ENCODE results near the gene ANKRD27.
"Not testable (repeated sequence)": the region's sequence is repeated elsewhere in the genome, so short reads cannot be mapped to it uniquely, and the experiment has no call there.

The ANKRD27 gene
- total RNA-seq = 38.0 to 50.3 reads per million in 2 donors

- DNase-seq = peak; percentile 95 to 98 (median 97)
Observed at GRCh38 chr19:32674931-32675719, at the start of gene ANKRD27. Gene ANKRD27 (minus strand): TSS chr19:32675180. CDS start chr19:32659015, 16,165 bp downstream.

DNA sequence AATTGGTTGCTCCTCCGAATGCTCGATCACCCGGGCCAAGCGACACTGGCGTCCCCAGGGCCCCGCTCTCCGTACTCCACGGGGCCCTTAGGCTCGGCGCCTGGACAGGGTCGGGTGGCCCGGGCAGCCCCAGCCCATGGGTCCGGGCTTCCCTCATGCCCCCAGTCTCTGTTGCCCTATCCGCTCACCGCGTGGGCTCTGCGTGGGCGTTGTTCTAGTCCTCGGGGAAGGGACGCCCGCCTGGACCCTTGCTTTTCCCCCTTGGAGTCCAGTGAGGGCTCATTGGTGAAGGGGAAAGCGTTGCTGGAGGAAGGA is 45.9 kb upstream of the ANKRD27 start:
- DNase-seq = no peak

GRCh38 chr19:32720216-32720935 is 45.4 kb upstream of the ANKRD27 start:
- DNase-seq = no peak

- no peak for DNase-seq
Observed at GRCh38 chr19:32719611-32720059, 44.7 kb upstream of the ANKRD27 start, which contains the start of gene TDRD12. Gene TDRD12 (plus strand): TSS chr19:32719767. CDS start chr19:32720073, 306 bp downstream.

GRCh38 chr19:32718286-32718685 is 43.3 kb upstream of the ANKRD27 start:
- no peak for DNase-seq

DNA sequence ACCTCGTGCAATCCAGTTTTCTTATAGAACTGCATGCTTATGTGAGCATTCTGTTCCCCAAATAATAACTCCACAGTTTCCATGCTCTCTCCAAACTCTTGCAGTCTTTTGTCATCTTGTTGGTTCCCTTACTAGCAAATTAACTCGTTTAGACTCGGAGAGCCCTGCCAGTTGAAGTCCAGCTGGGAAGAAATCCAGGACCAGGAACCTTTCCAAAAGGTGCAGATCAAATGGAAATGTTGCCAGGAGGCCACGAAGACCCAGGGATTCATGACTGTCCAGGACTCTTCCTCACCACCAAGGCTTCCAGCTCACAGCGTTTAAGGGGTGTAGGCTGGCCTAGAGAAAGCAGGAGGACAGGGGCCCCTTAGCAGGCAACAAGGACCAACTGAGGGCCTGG is 42.5 kb upstream of the ANKRD27 start:
- DNase-seq = no peak

GRCh38 chr19:32716203-32716602 is 41.2 kb upstream of the ANKRD27 start:
- not testable (repeated sequence) for DNase-seq

DNA sequence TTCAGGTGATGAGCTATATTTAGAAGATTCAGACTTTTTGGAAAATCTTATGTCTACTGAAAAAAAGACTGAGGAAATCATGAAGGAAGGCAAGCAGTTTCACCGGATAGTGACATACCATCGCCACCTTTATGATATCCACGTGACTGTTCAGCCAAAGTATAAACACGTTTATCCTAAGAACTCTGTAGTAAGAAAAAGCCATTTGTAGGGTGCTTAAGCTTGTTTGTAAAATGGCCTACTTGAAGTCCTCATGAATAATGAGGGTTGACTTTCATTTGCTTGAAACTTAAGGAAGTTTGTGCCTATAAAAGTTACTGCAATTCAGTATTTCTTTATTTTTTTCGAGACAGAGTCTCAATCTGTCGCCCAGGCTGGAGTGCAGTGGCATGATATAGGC is 36.8 kb upstream of the ANKRD27 start:
- no peak for DNase-seq

GRCh38 chr19:32709032-32709431 is 34.1 kb upstream of the ANKRD27 start:
- no peak for DNase-seq

DNA sequence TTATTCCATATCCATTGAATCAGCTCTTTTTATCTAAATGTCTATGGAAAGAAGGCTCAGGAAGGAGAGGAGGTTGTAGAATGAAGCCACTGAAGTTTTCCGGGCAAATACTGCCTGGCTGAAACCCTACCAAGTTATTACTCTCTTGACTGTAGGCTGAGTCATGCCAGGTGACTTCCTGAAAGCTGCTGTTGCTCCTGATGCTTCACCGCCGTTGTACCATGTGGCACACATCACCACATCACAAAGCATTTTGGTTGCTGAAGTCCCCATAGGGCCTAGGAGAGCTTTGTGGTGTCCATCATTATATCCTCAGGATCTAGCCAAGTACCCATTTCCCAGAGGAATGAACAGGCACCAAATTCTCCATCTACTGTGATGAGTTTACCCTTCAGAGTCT is 33.5 kb upstream of the ANKRD27 start:
- peak in 1 of 5 experiments; percentile 60 for DNase-seq

DNA sequence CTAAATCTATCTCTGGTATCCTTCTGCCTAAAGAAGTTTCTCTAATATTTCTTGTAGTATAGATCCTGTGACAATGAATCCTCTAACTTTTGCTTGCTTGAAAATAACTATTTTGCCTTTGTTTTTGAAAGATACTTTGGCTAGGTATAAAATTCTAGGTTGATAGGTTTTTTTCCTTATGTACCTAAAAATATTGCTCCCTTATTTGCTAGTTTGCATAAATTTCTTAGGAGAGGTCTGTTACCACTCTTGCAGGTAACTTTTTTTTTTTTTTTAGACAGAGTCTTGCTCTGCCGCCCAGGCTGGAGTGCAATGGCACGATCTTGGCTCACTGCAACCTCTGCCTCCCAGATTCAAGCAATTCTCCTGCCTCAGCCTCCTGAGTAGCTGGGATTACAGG is 29.0 kb upstream of the ANKRD27 start:
- not testable (repeated sequence) for DNase-seq

GRCh38 chr19:32702010-32702409 is 27.0 kb upstream of the ANKRD27 start:
- DNase-seq = no peak

DNA sequence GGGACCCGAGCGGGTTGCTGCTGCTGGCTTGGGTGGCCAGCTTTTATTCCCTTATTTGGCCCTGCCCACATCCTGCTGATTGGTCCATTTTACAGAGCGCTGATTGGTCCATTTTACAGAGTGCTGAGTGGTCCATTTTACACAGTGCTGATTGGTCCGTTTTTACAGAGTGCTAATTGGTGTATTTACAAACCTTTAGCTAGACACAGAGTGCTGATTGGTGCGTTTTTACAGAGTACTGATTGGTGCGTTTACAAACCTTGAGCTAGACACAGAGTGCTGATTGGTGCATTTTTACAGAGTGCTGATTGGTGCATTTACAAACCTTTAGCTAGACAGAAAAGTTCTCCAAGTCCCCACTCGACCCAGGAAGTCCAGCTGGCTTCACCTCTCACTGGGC is 25.1 kb upstream of the ANKRD27 start:
- DNase-seq = not testable (repeated sequence)

- DNase-seq = not testable (repeated sequence)
Observed at GRCh38 chr19:32696771-32697170, 21.8 kb upstream of the ANKRD27 start.

DNA sequence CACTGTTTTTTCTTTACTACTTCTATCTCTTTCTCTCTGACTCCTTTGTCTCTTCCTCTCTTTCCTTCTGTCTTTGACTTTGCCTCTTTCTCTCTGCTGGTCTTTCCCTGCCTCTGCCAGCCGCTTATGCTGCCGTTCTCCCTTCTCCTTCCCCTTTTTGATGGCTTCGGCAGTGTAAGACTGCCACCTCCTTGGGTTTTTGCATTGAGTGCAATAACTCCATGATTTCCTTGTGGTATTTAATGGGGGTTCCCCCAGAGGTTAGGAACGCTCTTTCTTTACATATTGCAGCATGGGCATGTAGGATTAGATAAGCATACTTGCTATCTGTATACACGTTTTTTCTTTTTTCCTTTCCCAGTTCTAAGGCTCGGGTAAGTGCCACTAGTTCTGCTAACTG is 20.5 kb upstream of the ANKRD27 start:
- DNase-seq = not testable (repeated sequence)

DNA sequence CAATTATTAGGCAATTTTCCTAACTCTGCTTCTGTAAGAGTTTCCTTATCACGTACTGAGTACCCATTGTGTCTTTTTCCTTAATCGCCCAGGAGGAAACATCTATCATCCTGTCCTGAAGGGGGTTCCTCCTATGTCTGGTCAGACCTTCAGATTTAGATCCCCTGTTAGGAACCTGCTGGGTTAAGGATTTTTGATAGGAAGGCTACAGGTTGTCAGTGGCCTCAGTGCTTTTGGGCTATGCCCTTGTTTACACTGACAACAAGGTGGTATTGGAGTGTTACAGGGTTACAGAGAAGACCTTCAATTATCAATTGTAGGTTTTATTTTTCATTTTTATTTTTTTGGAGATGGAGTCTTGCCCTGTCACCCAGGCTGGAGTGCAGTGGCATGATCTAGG is 19.9 kb upstream of the ANKRD27 start:
- not testable (repeated sequence) for DNase-seq

- not testable (repeated sequence) for DNase-seq
Observed at GRCh38 chr19:32694316-32694715, 19.3 kb upstream of the ANKRD27 start.

DNA sequence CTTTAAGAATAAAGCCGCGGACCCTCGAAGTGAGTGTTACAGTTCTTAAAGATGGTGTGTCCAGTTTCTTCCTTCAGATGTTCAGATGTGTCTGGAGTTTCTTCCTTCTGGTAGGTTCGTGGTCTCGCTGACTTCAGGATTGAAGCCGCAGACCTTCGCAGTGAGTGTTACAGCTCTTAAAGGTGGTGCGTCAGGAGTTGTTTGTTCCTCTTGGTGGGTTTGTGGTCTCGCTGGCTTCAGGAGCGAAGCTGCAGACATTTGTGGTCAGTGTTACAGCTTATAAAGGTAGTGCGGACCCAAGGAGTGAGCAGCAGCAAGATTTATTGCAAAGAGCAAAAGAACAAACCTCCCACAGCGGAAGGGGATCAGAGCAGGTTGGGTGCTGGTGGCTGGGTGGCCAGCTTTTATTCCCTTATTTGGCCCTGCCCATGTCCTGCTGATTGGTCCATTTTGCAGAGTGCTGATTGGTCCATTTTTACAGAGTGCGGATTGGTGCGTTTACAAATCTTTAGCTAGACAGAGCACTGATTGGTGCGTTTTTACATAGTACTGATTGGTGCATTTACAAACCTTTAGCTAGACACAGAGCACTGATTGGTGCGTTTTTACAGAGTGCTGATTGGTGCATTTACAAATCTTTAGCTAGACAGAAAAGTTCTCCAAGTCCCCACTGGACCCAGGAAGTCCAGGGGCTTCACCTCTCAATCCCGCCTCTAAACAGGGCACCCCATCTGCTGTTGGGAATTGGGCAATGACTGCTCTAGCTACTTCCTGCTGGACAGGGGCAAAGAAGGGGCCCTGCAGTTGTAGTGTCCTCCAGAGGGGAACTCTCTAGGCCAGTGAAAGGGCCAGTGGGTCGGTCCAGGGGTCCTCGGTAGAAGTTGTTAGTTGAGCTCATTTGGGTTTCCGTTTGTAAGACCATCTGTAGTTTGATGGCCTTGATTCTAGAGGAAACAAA is 18.4 kb upstream of the ANKRD27 start:
- DNase-seq = peak in 2 of 5 experiments; percentile 63 to 81

GRCh38 chr19:32692727-32693061 is 17.7 kb upstream of the ANKRD27 start:
- DNase-seq = peak in 1 of 5 experiments; percentile 11

DNA sequence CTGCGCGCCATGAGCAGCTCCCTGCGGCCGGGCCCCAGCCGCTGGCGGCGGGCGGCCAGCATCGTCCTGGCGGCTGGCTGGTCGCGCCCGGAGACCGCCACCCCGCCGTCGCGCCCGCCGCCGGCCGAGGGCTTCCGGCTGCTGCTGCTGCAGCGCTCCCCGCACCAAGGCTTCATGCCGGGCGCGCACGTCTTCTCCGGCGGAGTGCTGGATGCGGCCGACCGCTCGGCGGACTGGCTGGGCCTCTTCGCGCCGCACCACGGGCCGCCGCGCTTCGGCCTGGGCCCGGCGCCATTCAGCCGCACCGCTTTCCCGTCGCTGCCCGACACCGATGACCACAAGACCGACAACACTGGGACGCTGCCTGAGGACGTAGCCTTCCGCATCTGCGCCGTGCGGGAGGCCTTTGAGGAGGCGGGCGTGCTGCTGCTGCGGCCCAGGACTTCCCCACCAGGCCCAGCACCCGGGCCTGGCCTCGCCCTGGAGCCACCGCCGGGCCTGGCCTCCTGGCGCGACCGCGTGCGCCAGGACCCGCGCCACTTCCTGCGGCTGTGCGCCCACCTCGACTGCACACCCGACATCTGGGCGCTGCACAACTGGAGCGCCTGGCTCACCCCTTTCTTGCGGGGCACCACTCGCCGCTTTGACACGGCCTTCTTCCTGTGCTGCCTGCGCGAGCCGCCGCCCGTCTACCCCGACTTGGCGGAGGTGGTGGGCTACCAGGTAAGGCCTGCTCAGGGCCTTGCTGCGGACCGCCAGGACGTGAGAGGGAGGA is 17.2 kb upstream of the ANKRD27 start:
- peak; percentile 21 to 77 (median 36) for DNase-seq

DNA sequence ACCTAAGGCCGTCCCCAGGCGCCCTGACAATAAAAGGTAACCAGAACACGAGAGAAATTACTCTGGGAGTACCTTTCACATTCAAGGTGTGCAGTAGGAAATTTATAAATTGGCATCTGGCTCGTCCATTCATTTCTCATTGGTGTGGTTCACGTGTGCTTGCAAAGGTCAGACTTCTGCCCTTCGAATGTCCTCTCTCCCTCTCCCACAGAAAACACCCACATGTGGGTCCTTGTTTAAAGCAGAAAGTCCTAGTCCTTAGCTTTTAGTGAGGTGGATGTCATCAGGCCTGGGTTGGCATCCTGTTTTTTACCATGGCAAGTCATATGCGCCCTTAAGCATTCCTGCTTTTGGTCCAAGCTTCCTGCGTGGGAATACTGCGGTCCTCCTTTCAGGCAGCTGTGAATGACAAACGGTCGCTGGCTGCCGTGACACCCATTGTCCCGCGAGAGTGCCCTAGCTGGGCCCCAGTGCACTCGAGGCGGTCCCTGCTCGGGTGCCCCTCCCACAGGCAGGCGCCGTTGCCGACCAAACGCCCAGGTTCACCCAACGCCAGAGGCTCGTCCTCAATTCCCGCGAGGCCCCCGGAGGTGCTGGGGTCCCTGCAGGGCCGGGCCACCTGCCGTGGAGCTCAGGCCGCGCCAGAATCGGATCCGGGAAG is 16.4 kb upstream of the ANKRD27 start, which contains the start of gene NUDT19:
NUDT19 (plus strand) TSS at position 531 of the 661 bp plus-strand sequence. CDS start 140 bp downstream, outside the sequence.
- DNase-seq = peak; percentile 29 to 91 (median 60)
